Caki2 (cell line): ENCODE results near the gene FAM83B. TPM values are rescaled to one million over a fixed set of nuclear protein-coding genes. Genes with fewer than 3 reads are reported as not detected.
A peak's percentile ranks its signal among the peaks of the same experiment; 100 is the strongest.
"Not testable (repeated sequence)": the region's sequence is repeated elsewhere in the genome, so short reads cannot be mapped to it uniquely, and the experiment has no call there.

Source experiments
- DNase-seq: peaks from one replicate; pipeline ENCODE4 v3.0.0-alpha.2; 2015; ENCODE audit warnings: low read depth
- in situ Hi-C: cut with HindIII; loops from 2 replicates; pipeline ENCODE4 v1.10.0; 2016; ENCODE audit warnings: low sequenced_read_pairs, low pct_unique_long_range_greater_than_20kb, mixed read lengths
- total RNA-seq: library from RNA; depleted of rRNA; stranded (reverse); fragments of >200 nt; shearing (Covaris generic); gene quantifications from 2 replicates; pipeline ENCODE4 v1.2.3, GENCODE V29; 2014; ENCODE audit warnings: low replicate concordance

Gene FAM83B
- total RNA-seq, 1 experiment from 2014 or later, result not detected

DNA sequence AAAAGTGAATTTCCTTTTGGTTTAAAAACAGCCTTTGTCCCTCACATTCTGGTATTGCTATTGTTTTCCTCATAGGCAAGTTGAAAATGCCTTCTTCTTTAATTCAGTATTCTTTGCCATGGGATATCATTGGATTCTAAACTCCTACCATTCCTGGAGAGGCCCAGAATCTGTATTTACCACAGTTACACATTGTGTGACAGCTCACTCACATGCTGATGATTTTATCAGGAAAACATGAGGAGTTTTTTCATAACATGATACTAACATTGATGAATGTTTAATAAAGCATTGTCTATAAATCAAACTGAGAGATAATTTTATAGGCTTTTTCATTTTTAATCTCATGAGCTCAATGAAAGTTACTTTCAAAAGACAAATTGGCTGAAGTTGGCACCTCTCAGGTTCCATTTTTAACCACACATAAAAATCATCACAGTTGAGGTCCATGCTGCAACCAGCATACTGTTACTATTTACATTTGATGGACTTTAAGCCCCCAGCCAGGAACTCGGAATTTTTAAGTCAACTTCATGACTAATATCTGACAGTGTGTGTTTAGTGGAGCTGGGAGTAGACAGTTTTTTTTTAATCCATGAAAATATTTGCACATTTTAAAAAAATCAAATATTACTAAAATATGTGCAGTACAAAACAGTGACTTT, 82.8 kb downstream of the FAM83B start:
- in situ Hi-C loops, result no loop called here
- no peak for DNase-seq

DNA sequence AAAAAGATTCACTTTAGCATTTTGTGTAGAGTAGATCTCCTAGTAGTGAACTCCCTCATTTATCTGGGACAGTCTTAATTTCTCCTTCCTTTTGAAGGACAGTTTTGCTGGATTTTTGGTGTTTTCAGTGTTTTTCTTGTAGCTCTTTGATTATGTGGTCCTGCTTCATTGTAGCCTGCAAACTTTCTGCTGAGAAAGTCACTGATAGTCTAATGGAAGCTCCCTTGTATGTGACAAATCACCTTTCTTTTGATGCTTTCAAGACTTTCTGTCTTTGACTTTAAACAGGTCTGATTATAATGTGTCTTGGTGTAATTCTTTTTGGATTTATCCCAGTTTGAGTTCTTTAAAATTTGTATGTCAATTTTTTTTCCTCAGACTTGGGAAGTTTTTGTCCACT, 86.1 kb downstream of the FAM83B start:
- in situ Hi-C loops, result no loop called here
- no peak for DNase-seq

DNA sequence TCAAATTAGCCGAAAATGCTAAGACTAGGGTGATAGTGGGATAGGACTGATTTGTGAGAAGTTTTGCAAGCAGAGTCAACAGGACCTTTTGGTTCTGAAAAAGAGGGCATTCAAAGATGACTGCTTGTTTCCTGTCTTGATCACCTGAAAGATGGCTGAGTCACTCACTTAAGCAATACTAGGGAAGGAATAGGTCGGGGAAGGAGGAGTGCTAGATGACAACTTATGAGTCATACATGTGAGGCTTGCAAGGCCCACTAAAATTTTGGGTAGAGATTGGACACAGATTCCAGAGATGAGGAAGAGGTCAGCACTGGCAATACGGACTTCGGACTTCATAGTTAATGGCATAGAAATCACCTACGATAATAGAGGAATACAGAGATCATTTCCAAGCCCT, 89.2 kb downstream of the FAM83B start:
- in situ Hi-C loops, result no loop called here

DNA sequence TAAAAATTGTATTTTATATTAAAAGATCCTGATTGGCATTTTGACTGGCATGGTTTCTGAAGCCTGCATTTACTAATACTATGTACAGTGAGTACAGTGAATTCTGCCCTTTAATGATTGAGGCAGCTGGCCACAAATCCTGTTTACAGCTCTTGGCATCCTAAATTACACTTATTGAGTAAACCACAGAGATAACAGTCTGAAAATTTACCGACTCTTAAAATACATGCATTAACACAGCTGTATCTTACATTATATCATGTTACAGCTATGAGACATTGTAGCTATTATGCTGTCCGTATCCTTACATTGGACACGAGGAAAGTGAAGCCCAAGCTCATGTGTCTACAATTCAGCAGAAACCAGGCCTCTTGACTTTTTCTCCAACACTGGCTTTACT, 90.8 kb downstream of the FAM83B start:
- no peak for DNase-seq
- in situ Hi-C loops, result no loop called here

More for the DNA sequence above, 89.2 kb downstream of the FAM83B start:
- DNase-seq, result peak; percentile 36

DNA sequence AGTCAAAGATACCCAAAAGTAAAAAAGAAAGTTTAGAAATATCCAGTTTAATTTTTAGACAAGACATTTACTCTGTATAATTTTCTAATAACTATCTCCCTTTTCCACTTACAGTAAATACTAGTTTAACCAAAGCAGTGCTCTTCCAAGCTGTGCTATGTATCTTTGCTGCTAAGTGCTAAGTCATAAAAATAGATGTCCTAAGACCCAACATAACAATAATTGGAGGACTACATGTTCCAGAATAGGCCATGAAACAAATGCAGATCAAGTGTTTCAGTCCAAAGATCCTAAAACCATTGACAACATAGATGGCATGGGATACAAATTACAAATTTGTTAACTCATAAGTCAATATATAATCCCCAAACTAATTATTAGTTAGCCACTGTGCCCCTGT, 111.1 kb downstream of the FAM83B start:
- DNase-seq, result no peak
- in situ Hi-C loops, result no loop called here

DNA sequence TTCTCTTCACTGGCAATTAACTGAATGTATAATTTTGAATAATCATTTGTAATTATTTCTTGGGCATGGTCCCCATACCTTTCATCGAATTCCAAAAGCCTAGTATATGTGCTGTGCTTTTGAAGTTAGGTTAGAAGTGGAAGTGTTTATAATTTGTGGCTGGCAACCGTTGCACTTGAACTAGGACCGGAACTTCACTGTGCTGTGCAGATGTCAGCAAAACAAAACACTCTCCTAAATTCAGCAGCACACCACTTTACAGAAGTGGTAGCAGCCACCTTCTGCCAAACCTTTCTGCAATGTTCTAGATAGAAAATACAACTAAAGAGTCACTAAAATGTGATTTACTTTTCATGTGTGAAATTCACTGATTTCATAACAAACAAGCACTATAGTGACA, 111.9 kb downstream of the FAM83B start:
- in situ Hi-C loops, result no loop called here
- DNase-seq, result no peak

DNA sequence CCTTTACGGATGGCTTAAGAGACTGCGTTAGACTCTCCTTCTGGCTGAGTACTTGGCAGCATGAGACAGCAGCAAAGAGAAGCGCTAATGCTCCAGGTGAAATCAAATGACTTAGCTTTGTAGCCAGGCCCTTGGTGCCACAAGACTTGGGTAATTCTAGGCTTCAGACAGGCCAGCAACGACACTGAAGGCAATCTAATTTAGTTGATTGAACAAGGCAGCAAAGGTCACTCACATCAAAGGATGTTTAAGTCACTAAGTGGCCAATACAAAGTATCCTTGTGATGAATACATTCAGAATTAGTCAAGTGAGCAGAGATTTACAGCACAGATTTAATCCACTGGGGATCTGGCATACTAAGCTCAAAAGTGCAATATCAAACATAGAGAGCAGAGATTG, 113.2 kb downstream of the FAM83B start:
- DNase-seq, result no peak
- in situ Hi-C loops, result no loop called here

DNA sequence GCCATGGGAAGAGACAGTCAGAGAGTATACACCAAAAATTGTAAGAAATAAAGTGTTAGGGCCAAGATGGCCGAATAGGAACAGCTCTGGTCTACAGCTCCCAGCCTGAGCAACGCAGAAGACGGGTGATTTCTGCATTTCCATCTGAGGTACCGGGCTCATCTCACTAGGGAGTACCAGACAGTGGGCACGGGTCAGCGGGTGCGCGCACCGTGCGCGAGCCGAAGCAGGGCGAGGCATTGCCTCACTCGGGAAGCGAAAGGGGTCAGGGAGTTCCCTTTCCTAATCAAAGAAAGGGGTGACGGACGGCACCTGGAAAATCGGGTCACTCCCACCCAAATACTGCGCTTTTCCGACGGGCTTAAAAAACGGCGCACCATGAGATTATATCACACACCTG, 114.8 kb downstream of the FAM83B start:
- in situ Hi-C loops, DNase-seq: not testable (repeated sequence)

DNA sequence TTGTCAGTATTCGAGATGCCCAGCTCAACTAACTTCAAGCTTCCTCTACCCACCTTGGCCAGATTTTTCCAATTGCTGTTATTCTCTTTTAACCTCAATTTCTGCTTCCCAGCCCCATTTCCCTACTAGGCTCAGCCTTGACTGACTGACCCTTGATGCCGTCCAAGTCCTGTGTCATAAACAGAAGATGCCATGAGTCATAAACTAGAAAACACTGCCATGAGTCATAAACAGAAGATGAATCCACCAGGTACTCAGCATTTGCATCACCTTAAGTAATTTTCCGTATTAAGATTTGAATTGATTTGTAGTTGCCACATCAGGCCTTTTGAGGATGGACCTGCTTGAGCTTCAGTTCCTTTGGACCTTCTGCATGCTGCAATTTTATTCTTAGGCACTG, 123.8 kb downstream of the FAM83B start:
- DNase-seq, result no peak
- in situ Hi-C loops, result no loop called here

DNA sequence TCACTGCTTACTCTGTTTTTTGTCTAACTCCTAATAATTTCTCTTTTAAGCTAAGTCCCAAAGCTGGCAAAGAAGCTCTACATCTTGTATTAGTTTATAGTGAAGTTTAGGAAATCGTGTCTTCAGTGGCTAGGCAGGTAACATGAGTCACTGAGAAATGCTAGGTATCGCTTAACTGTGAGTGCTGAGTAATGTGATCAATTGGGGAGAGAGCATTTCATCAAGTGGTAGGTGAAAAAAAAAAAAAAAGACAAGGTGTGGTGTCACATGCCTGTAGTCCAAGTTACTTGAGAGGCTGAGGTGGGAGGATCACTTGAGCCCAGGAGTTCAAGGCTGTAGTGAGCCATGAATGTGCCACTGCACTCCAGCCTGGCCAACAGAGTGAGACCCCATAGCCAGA, 125.3 kb downstream of the FAM83B start:
- in situ Hi-C loops, result no loop called here
- no peak for DNase-seq

DNA sequence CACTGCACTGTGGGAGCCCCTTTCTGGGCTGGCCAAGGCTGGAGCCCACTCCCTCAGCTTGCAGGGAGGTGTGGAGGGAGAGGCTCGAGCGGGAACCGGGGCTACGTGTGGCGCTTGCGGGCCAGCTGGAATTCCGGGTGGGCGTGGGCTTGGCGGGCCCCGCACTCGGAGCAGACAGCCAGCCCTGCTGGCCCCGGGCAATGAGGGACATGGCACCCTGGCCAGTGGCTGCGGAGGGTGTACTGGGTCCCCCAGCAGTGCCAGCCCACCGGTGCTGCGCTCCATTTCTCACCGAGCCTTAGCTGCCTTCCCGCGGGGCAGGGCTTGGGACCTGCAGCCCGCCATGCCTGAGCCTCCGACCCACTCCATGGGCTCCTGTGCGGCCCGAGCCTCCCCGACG, 132.6 kb downstream of the FAM83B start:
- in situ Hi-C loops, DNase-seq: not testable (repeated sequence)

DNA sequence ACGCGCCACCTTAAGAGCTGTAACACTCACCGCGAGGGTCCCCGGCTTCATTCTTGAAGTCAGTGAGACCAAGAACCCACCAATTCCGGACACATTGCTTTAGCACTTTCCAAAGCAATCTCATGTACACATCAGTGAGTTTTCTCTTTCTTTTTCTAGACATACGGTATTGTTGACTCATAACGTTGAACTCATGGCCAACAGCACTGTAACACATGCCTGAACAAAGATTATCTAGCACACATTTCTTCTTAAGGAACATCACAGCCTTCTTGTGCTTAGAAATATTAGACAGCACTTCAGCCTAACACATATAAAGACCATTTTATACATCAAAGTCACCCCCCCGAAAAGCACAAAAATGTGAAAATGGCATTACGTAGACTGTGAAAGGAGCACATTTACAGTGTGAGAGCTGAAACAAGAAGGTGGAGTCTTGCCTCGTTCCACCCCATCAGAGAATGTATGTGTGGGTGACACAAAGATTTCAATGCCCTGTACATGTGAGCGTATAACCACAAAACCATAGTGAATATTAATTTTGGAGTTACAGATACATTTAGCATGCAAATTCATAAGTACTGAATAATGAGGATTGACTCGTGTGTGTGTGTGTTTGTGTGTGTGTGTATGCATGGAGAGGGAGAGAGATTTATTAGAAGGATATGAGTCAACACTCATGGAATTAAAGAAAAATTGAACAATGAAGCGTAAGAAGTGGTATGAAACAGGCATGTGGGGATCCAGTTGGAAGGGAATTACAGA, 134.1 kb downstream of the FAM83B start:
- DNase-seq, result no peak

DNA sequence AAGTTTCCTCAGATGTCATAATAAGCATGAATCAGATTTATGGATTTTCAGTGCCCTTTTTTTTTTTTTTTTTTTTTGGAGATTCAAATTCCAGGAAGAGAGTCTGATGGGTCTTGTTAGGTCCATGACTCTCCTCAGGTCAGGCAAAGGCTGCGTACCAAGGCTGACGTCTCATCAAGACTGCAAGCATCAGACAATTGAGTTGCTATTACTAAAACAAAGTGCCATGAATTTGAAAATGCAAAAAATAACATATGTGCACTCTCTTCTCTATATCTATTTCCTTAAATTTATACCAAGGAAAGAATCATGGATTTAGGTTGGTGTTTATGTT, 134.7 kb downstream of the FAM83B start:
- in situ Hi-C loops, result no loop called here
- DNase-seq, result no peak

More for the DNA sequence above, 134.1 kb downstream of the FAM83B start:
- in situ Hi-C loops, result no loop called here

DNA sequence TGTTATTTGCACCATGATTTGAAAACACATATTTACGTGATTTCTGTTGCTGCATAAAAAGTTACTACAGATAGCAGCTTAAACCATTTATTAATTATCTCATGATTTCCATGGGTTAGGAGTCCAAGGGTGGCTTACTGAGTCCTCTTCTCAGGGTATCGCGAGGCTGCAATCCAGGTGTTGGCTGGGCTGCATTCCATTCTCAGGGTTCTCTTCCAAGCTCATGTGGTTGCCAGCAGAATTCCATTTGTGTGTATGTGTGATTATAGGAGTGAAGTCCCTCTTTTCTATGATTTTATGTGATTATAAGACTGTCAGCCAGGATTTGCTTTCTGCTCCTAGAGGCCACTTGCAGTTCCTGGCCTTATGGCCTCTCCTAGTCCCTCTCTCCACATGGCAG, 135.1 kb downstream of the FAM83B start:
- DNase-seq, result no peak
- in situ Hi-C loops, result no loop called here

DNA sequence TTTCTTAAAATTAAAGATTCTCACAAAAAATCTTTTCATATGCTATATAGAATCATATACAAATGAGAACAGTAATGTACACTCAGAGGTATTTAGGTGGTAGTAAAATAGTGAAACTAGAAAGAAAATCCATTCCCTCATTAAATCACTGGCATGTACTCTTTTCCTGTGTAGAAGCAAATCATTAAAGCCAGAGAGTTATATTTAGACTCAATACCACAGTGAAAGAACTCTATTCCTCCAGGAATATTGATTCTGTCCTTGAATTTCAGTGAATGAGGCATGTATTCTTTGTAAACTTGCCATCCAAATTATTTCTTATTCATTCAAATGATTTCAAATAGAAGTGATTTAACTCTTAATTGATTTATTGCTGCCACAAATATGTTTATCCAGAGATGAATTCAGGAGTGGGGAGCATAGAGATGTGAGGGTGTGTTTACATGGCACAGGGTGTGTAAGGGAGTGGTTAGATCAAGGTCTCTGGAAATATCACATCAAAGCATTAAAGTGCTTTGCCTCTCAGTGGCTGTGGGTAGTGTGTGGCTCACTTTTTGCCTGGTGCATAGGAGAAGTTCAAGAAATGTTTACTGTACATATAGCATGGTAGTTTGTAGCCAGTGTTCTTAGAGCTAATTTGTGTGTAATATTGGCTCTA, 141.2 kb downstream of the FAM83B start:
- DNase-seq, result no peak
- in situ Hi-C loops, result no loop called here

DNA sequence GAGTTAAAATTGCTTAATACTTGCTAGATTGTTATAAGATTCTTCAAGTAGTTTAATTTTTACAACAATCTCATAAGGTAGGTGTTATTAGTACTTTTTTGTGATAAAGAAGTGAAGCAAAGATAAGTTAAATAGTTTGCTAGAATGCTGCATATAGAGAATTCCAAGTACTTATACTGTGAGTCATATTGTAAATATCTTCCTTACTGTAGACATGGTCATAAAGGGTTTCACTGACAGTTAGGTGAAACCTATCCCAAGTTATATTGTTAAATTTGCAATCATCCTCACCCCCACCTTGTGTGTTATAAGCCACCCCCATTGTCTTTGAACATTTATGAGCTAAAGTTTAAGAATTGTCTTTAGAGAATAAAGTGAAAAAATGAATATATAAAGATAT, 142.0 kb downstream of the FAM83B start:
- in situ Hi-C loops, result no loop called here

DNA sequence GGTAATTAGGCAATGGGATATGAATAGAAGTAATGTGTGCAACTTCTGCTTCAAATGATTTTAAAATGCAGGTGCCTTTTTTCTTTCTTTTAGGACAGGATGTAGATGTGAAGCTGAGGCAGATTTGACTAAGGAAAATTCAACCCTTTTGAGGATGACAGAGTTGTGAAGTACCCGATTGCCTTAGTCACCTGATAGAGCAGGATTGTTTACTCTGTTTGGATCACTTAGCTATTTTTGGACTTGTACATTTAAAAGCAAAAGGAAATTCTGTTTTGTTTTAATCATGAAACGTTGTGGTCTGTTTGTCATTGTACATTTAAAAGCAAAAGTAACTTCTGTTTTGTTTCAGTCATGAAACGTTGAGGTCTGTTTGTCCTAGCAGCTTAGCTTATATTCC, 143.4 kb downstream of the FAM83B start:
- no peak for DNase-seq
- in situ Hi-C loops, result no loop called here

More for the DNA sequence above, 142.0 kb downstream of the FAM83B start:
- no peak for DNase-seq
